CD4-positive, alpha-beta memory T cell (primary cell): ENCODE data around the gene BTG3. TPM values are rescaled to one million over a fixed set of nuclear protein-coding genes. Genes with fewer than 3 reads are reported as not detected.
A peak's percentile ranks its signal among the peaks of the same experiment; 100 is the strongest.

Source experiments
- CTCF ChIA-PET: fragments of 350-600 bp; sonication (Branson Sonifier 250); formaldehyde crosslinking; loops from one replicate; lab custom pipeline; 2021; ENCODE audit warnings: inconsistent platforms; ENCODE audit not compliant: partially characterized antibody; lab: Charles Lee
- POLR2A ChIA-PET: fragments of 350-600 bp; sonication (Branson Sonifier 250); formaldehyde crosslinking; loops from one replicate; lab custom pipeline; 2021; ENCODE audit not compliant: partially characterized antibody; lab: Charles Lee
- DNase-seq, 5 donors: peaks; one replicate each; pipeline versions ENCODE4 v3.0.0 to v3.0.0-alpha.2; 2020 to 2022; ENCODE audit warnings: mixed read lengths in 1 of 5
- H3K27ac ChIP-seq: one replicate; pipeline ENCODE4 v1.7.0; 2013; ENCODE audit warnings: low read depth, low read length
- H3K27me3 ChIP-seq: 2 replicates; pipeline ENCODE4 v1.7.0; 2013; ENCODE audit warnings: mild to moderate bottlenecking, low read length, moderate library complexity; ENCODE audit not compliant: insufficient read depth
- H3K36me3 ChIP-seq: 2 replicates; pipeline ENCODE4 v1.7.0; 2013; ENCODE audit warnings: mild to moderate bottlenecking, low read length, moderate library complexity; ENCODE audit not compliant: insufficient read depth
- H3K4me1 ChIP-seq: 2 replicates; pipeline ENCODE4 v1.7.0; 2013; ENCODE audit warnings: mild to moderate bottlenecking, low read length, moderate library complexity; ENCODE audit not compliant: insufficient read depth
- H3K4me3 ChIP-seq, 2 donors: one replicate each; pipeline ENCODE4 v1.7.0; 2013; ENCODE audit warnings: low read length in 2 of 2, mild to moderate bottlenecking in 1 of 2
- H3K9me3 ChIP-seq, 2 donors: one replicate each; pipeline ENCODE4 v1.7.0; 2013; ENCODE audit warnings: low read length in 2 of 2, control low read depth in 1 of 2; ENCODE audit not compliant: control insufficient read depth in 1 of 2
- H3K27ac Mint-ChIP-seq, 7 donors: one replicate each; pipeline ENCODE4 v1.8.0; 2020 to 2021; ENCODE audit warnings: mixed read lengths in 7 of 7, mild to moderate bottlenecking in 6 of 7, inconsistent platforms in 3 of 7, moderate library complexity in 3 of 7
- H3K27me3 Mint-ChIP-seq, 2 donors: one replicate each; pipeline ENCODE4 v1.8.0; 2020 to 2021; ENCODE audit warnings: mixed read lengths in 2 of 2
- H3K36me3 Mint-ChIP-seq, 2 donors: one replicate each; pipeline ENCODE4 v1.8.0; 2020 to 2021; ENCODE audit warnings: mixed read lengths in 2 of 2, inconsistent platforms in 1 of 2, mild to moderate bottlenecking in 1 of 2
- H3K4me1 Mint-ChIP-seq, 4 donors: one replicate each; pipeline ENCODE4 v1.8.0; 2020 to 2021; ENCODE audit warnings: mixed read lengths in 4 of 4, mild to moderate bottlenecking in 1 of 4
- H3K4me3 Mint-ChIP-seq, 8 donors: one replicate each; pipeline ENCODE4 v1.8.0; 2020 to 2021; ENCODE audit warnings: mixed read lengths in 8 of 8, mild to moderate bottlenecking in 7 of 8, moderate library complexity in 6 of 8, inconsistent platforms in 3 of 8
- H3K9me3 Mint-ChIP-seq, 8 donors: one replicate each; pipeline ENCODE4 v1.8.0; 2020 to 2021; ENCODE audit warnings: mixed read lengths in 8 of 8, mild to moderate bottlenecking in 5 of 8, inconsistent platforms in 3 of 8, moderate library complexity in 1 of 8
- intact Hi-C: fragments of 100-400 bp; cut with micrococcal nuclease; formaldehyde crosslinking; loops from one replicate; pipeline ENCODE4 v1.15.1; 2023
- polyA plus RNA-seq, 2 donors: library from polyadenylated mRNA; unstranded; fragments of 300-500 nt; fragmentation: Illumina TruSeq; gene quantifications; one replicate each; pipeline ENCODE4 v1.2.3, GENCODE V29; 2021
- total RNA-seq, 2 experiments: library from RNA; stranded (reverse); gene quantifications; one replicate each; pipeline ENCODE4 v1.2.3, GENCODE V29; 2021

The BTG3 gene
- total and polyA plus RNA-seq, 4 experiments from 2014 or later, result 9.7 to 20.6 (median 15.9) TPM

- H3K9me3 ChIP-seq, result no peaks in the 10 kb centered on the region
- Mint-ChIP-seq H3K4me1 (peaks cover 0 to 7% (median 2%) of the 10 kb centered on the region in 4 donors), H3K27ac (no peak overlapping the region), H3K9me3 (peaks cover 0 to 11% (median 3%) of the 10 kb centered on the region in 8 donors), H3K4me3 (no peak overlapping the region), H3K36me3 (peaks cover 0 to 5% of the 10 kb centered on the region in 2 donors), H3K27me3 (peaks cover 0 to 3% of the 10 kb centered on the region in 2 donors)
- no peak overlapping the region for H3K27ac ChIP-seq
- DNase-seq, result no peak
- intact Hi-C loops, result no loop called here
- H3K4me3 ChIP-seq, result no peak overlapping the region
- CTCF ChIA-PET, result no interaction called here
- H3K27me3 ChIP-seq, result no peaks in the 10 kb centered on the region
- H3K4me1 ChIP-seq, result no peaks in the 10 kb centered on the region
- POLR2A ChIA-PET, result no interaction called here
- H3K36me3 ChIP-seq, result no peaks in the 10 kb centered on the region
These were observed 31.5 kb upstream of the BTG3 start for GRCh38 chr21:17644186-17644585.

DNA sequence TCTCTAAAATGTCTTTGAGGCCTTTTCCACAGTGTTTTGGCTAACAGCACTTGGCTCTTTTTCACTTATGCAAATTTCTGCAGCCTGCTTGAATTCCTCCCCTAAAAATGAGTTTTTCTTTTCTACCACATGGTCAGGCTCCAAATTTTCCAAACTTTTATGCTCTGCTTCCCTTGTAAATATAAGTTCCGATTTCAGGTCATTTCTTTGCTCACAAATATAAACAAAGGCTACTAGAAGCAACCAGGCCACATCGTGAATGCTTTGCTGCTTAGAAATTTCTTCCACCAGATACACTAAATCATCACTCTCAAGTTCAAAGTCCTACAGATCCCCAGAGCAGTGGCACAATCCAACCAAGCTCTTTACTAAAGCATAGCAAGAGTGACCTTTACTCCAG lies 28.1 kb upstream of the BTG3 start:
- ChIA-PET POLR2A (no interaction called here), CTCF (no interaction called here)
- no peaks in the 10 kb centered on the region for H3K4me1 ChIP-seq
- H3K27ac ChIP-seq, result no peak overlapping the region
- peaks cover 0 to 6% (median 2%) of the 10 kb centered on the region in 8 donors for H3K9me3 Mint-ChIP-seq
- no peaks in the 10 kb centered on the region for H3K27me3 Mint-ChIP-seq
- intact Hi-C loops, result no loop called here
- H3K9me3 ChIP-seq, result no peaks in the 10 kb centered on the region
- peaks cover 0 to 5% of the 10 kb centered on the region in 2 donors for H3K36me3 Mint-ChIP-seq
- no peaks in the 10 kb centered on the region for H3K27me3 ChIP-seq
- no peak overlapping the region for H3K4me3 ChIP-seq
- H3K27ac Mint-ChIP-seq, result no peak overlapping the region
- DNase-seq, result no peak
- no peak overlapping the region for H3K4me3 Mint-ChIP-seq
- H3K4me1 Mint-ChIP-seq, result peaks cover 0 to 7% (median 2%) of the 10 kb centered on the region in 4 donors
- no peaks in the 10 kb centered on the region for H3K36me3 ChIP-seq

GRCh38 chr21:17636711-17637110 lies 24.0 kb upstream of the BTG3 start:
- peaks cover 0 to 5% of the 10 kb centered on the region in 2 donors for H3K36me3 Mint-ChIP-seq
- H3K36me3 ChIP-seq, result no peaks in the 10 kb centered on the region
- H3K27ac Mint-ChIP-seq, result no peak overlapping the region
- ChIA-PET CTCF (no interaction called here), POLR2A (no interaction called here)
- no peak overlapping the region for H3K27ac ChIP-seq
- H3K27me3 ChIP-seq, result no peaks in the 10 kb centered on the region
- no peak for DNase-seq
- H3K4me3 ChIP-seq, result no peak overlapping the region
- H3K4me1 Mint-ChIP-seq, result no peaks in the 10 kb centered on the region
- H3K4me3 Mint-ChIP-seq, result no peak overlapping the region
- intact Hi-C loops, result no loop called here
- H3K4me1 ChIP-seq, result no peaks in the 10 kb centered on the region
- no peaks in the 10 kb centered on the region for H3K9me3 ChIP-seq
- H3K27me3 Mint-ChIP-seq, result peaks cover 0 to 3% of the 10 kb centered on the region in 2 donors
- peaks cover 0 to 6% (median 2%) of the 10 kb centered on the region in 8 donors for H3K9me3 Mint-ChIP-seq

DNA sequence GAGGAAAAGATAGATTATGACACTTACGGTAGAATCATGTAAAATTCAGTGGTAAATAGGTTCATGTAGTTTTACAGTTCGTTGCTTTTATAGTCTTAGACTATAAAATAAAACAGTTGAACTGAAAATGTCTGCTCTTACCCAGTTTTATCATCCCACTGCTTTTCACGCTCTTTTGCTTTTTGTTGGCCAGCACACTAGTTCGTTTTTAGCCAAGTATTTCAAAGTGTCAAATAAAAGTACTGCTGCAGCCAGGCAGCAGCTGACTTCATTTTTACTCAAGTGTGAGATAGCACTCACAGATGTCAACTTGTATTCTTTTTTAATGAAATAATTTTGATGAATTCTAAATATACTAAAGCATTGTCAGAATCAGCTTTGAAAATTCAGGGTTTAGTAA lies 18.5 kb upstream of the BTG3 start:
- Histone ChIP-seq H3K27ac (no peak overlapping the region), H3K4me3 (no peak overlapping the region), H3K4me1 (no peaks in the 10 kb centered on the region), H3K9me3 (no peaks in the 10 kb centered on the region), H3K36me3 (no peaks in the 10 kb centered on the region), H3K27me3 (peaks cover 6% of the 10 kb centered on the region)
- Mint-ChIP-seq H3K36me3 (no peaks in the 10 kb centered on the region), H3K27me3 (peaks cover 2 to 7% of the 10 kb centered on the region in 2 donors), H3K27ac (no peak overlapping the region), H3K4me1 (no peaks in the 10 kb centered on the region), H3K9me3 (no peaks in the 10 kb centered on the region), H3K4me3 (no peak overlapping the region)
- no peak for DNase-seq
- POLR2A ChIA-PET, result no interaction called here
- intact Hi-C loops, result no loop called here
- CTCF ChIA-PET, result interaction anchor here (1.3 kb wide), 1 partner anchor 46 kb away, joined by 4 read pairs; no protein-coding TSS in a partner anchor

DNA sequence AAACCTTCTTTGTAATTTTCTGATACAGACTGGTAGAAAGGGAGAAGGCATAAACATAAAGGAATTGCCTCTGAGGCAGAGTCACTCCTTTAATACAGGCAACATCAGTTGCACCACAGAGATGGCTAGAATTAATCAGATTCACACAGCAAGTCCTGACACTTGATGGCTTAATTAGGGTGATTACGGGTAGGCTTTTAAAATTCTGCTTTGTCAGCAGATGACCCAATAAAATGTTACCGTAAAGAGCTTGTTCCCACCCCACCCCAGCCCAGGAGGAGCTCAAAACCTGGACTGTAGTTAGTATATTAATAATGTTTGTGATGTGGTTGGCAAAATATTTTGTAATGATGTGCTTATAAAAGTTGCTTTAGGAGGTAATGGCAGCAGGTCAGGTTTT lies 9.3 kb upstream of the BTG3 start:
- H3K4me1 ChIP-seq, result no peaks in the 10 kb centered on the region
- peaks cover 10 to 14% of the 10 kb centered on the region in 2 donors for H3K27me3 Mint-ChIP-seq
- H3K4me3 ChIP-seq, result no peak overlapping the region
- no peaks in the 10 kb centered on the region for H3K9me3 Mint-ChIP-seq
- DNase-seq, result no peak
- CTCF ChIA-PET, result interaction anchor here (1.2 kb wide), 1 partner anchor 13 kb away, joined by 4 read pairs; no protein-coding TSS in a partner anchor
- no peaks in the 10 kb centered on the region for H3K4me1 Mint-ChIP-seq
- H3K27ac Mint-ChIP-seq, result no peak overlapping the region
- H3K9me3 ChIP-seq, result no peaks in the 10 kb centered on the region
- no peaks in the 10 kb centered on the region for H3K36me3 Mint-ChIP-seq
- intact Hi-C loops, result no loop called here
- H3K27ac ChIP-seq, result no peak overlapping the region
- no peak overlapping the region for H3K4me3 Mint-ChIP-seq
- no peaks in the 10 kb centered on the region for H3K36me3 ChIP-seq
- H3K27me3 ChIP-seq, result peaks cover 6% of the 10 kb centered on the region
- POLR2A ChIA-PET, result no interaction called here

DNA sequence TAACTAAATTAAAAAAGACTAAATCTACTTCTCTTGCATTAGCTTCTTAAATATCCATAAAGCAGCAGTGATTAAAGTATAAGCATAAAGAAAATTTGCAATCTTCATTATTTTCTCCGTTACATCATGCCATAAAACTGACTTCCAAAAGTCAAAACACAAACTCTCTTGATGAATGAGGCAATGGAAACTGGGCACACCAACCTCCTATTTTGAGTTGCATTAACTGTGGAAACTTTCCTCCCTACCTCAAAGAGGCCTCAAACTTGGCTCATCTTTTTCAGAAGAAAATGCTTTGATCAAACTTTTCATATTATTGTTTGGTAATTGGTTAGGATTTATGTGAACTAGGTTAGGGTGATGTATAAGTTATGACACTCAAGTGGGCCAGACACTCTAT lies 4.1 kb upstream of the BTG3 start:
- H3K27ac ChIP-seq, result no peak overlapping the region
- H3K9me3 ChIP-seq, result no peaks in the 10 kb centered on the region
- H3K36me3 ChIP-seq, result no peaks in the 10 kb centered on the region
- Mint-ChIP-seq H3K27ac (no peak overlapping the region), H3K4me3 (no peak overlapping the region), H3K4me1 (peaks cover 0 to 10% (median 2%) of the 10 kb centered on the region in 4 donors), H3K27me3 (no peaks in the 10 kb centered on the region), H3K36me3 (peaks cover 0 to 2% of the 10 kb centered on the region in 2 donors), H3K9me3 (no peaks in the 10 kb centered on the region)
- H3K4me1 ChIP-seq, result peaks cover 5% of the 10 kb centered on the region
- intact Hi-C loops, result no loop called here
- no peak for DNase-seq
- H3K27me3 ChIP-seq, result no peaks in the 10 kb centered on the region
- no peak overlapping the region for H3K4me3 ChIP-seq
- ChIA-PET POLR2A (no interaction called here), CTCF (no interaction called here)

GRCh38 chr21:17613242-17613676 lies 558 bp upstream of the BTG3 start:
- H3K4me3 ChIP-seq, result peak overlapping the region in 1 of 2 donors; percentile 87
- H3K4me1 ChIP-seq, result peaks cover 15% of the 10 kb centered on the region
- H3K27ac ChIP-seq, result peak overlapping the region; percentile 84
- no peaks in the 10 kb centered on the region for H3K36me3 ChIP-seq
- no peaks in the 10 kb centered on the region for H3K27me3 ChIP-seq
- Mint-ChIP-seq H3K9me3 (no peaks in the 10 kb centered on the region), H3K27me3 (no peaks in the 10 kb centered on the region), H3K4me1 (peaks cover 13 to 38% (median 18%) of the 10 kb centered on the region in 4 donors), H3K4me3 (peak overlapping the region; percentile 79 to 99 (median 86)), H3K36me3 (peaks cover 6 to 18% of the 10 kb centered on the region in 2 donors), H3K27ac (peak overlapping the region; percentile 78 to 91 (median 87))
- no peaks in the 10 kb centered on the region for H3K9me3 ChIP-seq
- ChIA-PET POLR2A (interaction anchor here (1.4 to 3.2 kb wide), 3 partner anchors 11 to 169 kb away, joined by 4 to 11 read pairs (median 5); partner anchors contain the start of gene CXADR), CTCF (no interaction called here)
- DNase-seq, result peak in 1 of 5 donors; percentile 40
- intact Hi-C loops, result loop anchor here (5.0 kb wide), 3 partner anchors 169 to 1881 kb away; no protein-coding TSS in a partner anchor
